ENCODE measurements around the gene PGLYRP1.

PGLYRP1 gene

DNA sequence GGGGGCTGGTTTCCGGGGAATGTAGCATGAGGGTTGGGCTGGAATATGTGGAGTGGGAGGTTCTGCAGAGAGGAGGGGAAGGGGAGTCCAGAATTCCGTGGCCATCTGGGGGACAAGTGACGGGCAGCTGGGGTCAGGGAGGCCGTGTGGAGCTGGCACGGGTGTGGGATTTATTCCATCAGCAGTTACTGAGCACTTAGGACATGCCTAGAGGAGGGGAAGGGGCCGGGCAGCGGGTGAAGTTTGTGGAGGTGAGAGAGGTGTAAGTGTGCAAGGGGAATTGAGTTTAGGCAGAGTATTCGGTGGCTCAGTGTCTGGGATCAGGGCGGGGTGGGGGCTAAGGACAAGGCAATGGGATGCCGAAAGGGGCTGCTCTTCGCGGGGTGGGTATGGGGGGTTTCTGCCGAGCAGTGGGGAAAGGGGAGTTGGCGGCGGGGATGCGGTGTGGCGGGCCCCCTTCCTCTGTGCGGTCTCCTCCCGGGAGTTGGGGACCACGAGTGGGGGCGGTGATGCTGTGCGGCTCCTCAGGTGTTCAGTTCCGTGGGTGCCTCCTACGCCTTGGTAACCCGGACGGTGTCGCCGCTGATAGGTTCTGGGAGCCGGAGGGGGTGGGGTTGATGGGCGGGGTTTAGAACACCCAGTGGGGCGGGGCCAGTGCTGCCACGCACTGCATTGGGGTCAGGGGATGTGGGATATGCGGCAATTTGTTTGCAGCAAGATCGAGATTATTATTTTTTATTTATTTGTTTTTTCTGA is 22.2 kb downstream of the PGLYRP1 start:
- Histone ChIP-seq H3K36me3 (replicated peaks; ENCODE audit: low read depth, low read length) (peaks cover 8% of the 10 kb centered on the region), H4K20me1 (ENCODE audit: insufficient read depth, low read length) (no peaks in the 10 kb centered on the region), H3K79me2 (ENCODE audit: low read length) (peaks cover 5% of the 10 kb centered on the region), H2AFZ (ENCODE audit: low read depth, low read length) (no peak overlapping the region), H3K4me3 (ENCODE audit: low read length) (no peak overlapping the region), H3K27me3 (ENCODE audit: low read depth, low read length) (no peaks in the 10 kb centered on the region), H3K9ac (ENCODE audit: low read length) (no peak overlapping the region), H3K4me1 (ENCODE audit: low read length) (peaks cover 4% of the 10 kb centered on the region), H3K4me2 (ENCODE audit: low read length) (no peak overlapping the region), H3K9me3 (ENCODE audit: insufficient read depth, low read length) (no peaks in the 10 kb centered on the region), H3K27ac (ENCODE audit: low read length) (no peak overlapping the region)
- TF ChIP-seq, protein P1, sequence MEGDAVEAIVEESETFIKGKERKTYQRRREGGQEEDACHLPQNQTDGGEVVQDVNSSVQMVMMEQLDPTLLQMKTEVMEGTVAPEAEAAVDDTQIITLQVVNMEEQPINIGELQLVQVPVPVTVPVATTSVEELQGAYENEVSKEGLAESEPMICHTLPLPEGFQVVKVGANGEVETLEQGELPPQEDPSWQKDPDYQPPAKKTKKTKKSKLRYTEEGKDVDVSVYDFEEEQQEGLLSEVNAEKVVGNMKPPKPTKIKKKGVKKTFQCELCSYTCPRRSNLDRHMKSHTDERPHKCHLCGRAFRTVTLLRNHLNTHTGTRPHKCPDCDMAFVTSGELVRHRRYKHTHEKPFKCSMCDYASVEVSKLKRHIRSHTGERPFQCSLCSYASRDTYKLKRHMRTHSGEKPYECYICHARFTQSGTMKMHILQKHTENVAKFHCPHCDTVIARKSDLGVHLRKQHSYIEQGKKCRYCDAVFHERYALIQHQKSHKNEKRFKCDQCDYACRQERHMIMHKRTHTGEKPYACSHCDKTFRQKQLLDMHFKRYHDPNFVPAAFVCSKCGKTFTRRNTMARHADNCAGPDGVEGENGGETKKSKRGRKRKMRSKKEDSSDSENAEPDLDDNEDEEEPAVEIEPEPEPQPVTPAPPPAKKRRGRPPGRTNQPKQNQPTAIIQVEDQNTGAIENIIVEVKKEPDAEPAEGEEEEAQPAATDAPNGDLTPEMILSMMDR (IDR thresholded peaks at IDR 0.05; ENCODE audit: low read depth, low read length), result no peak
- no peak for TF ChIP-seq EZH2phosphoT487 (IDR thresholded peaks at IDR 0.05; ENCODE audit: low read depth)

DNA sequence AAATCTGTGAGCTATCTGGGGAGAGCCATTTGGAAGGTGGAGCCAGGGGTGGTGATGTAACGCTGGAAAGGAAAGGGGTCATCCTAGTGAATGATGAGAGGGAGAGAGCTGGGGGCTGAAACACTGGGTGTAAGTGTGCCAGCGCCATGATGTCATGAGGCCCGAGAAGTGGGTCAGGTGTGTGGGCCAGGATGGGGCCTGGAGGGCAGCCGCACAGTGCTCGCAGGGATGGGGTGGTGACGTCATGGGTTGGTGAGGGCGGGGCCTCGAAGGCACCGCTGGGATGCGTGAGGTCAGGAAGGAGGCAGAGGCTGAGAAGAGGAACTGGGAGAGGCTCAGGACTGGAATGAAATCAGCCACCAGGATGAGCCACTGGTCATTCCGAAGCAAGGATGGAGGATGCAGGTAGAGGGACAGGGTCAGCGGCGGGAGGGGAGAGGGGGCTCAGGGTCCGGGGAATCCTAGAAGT is 23.2 kb downstream of the PGLYRP1 start:
- peaks cover 8% of the 10 kb centered on the region for H3K36me3 ChIP-seq (replicated peaks; ENCODE audit: low read depth, low read length)
- H3K4me2 ChIP-seq (ENCODE audit: low read length), result no peak overlapping the region
- no peak overlapping the region for H2AFZ ChIP-seq (ENCODE audit: low read depth, low read length)
- peaks cover 7% of the 10 kb centered on the region for H3K79me2 ChIP-seq (ENCODE audit: low read length)
- no peak overlapping the region for H3K4me3 ChIP-seq (ENCODE audit: low read length)
- no peaks in the 10 kb centered on the region for H3K27me3 ChIP-seq (ENCODE audit: low read depth, low read length)
- TF ChIP-seq, protein P1 (IDR thresholded peaks at IDR 0.05; ENCODE audit: low read depth, low read length), result no peak
- H4K20me1 ChIP-seq (ENCODE audit: insufficient read depth, low read length), result no peaks in the 10 kb centered on the region
- no peak overlapping the region for H3K27ac ChIP-seq (ENCODE audit: low read length)
- H3K9me3 ChIP-seq (ENCODE audit: insufficient read depth, low read length), result no peaks in the 10 kb centered on the region
- peaks cover 4% of the 10 kb centered on the region for H3K4me1 ChIP-seq (ENCODE audit: low read length)
- H3K9ac ChIP-seq (ENCODE audit: low read length), result no peak overlapping the region

DNA sequence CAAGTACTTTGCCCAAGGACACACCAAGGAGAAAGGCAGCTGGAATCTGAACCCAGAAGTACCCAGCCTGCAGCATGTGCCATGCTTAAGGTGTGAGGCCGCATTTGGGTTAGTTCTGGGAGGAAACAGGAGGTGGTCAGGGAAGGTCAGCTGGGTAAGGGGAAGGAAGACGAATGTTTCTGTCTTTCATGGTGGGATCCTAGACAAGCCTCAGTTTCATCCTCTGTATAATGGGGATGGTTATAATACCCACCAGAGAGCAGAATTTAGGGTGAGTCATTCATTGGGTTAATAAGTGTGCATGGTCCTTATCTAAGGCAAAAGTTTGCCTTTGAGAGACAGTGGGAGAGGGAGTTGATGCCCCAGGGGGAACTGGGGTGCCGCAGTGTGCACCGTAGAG is 24.0 kb downstream of the PGLYRP1 start:
- Histone ChIP-seq H3K36me3 (replicated peaks; ENCODE audit: low read depth, low read length) (peaks cover 8% of the 10 kb centered on the region), H3K4me3 (ENCODE audit: low read length) (no peak overlapping the region), H3K4me2 (ENCODE audit: low read length) (no peak overlapping the region), H3K9ac (ENCODE audit: low read length) (no peak overlapping the region), H3K27me3 (ENCODE audit: low read depth, low read length) (no peaks in the 10 kb centered on the region), H4K20me1 (ENCODE audit: insufficient read depth, low read length) (no peaks in the 10 kb centered on the region), H3K4me1 (ENCODE audit: low read length) (peaks cover 7% of the 10 kb centered on the region), H3K27ac (ENCODE audit: low read length) (no peak overlapping the region), H3K9me3 (ENCODE audit: insufficient read depth, low read length) (no peaks in the 10 kb centered on the region), H3K79me2 (ENCODE audit: low read length) (peaks cover 7% of the 10 kb centered on the region), H2AFZ (ENCODE audit: low read depth, low read length) (no peak overlapping the region)
- TF ChIP-seq EZH2phosphoT487 (IDR thresholded peaks at IDR 0.05; ENCODE audit: low read depth), result no peak
- TF ChIP-seq, protein P1 (IDR thresholded peaks at IDR 0.05; ENCODE audit: low read depth, low read length), result no peak

DNA sequence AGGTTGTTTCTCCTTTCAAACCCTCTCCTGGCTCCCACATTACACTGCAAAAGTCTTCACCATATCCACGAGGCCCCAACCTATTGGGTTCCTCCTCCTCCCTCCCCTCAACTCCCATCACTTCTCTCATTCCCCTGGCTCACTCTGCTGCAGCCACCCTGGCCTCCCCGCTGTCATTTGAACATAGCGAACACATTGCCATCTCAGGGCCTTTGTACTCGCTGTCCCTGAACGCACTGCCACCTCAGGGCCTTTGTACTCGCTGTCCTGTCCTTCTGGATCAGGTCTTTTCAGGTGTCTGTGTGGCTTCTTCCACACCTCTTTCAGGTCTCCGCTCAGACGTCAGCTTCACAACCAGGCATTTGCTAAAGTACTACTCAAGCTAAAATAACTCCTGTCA is 25.9 kb downstream of the PGLYRP1 start:
- H3K27me3 ChIP-seq (ENCODE audit: low read depth, low read length), result no peaks in the 10 kb centered on the region

More for the DNA sequence above, 25.9 kb downstream of the PGLYRP1 start:
- Histone ChIP-seq H3K9ac (ENCODE audit: low read length) (no peak overlapping the region), H3K4me1 (ENCODE audit: low read length) (peaks cover 7% of the 10 kb centered on the region), H3K27ac (ENCODE audit: low read length) (no peak overlapping the region), H3K9me3 (ENCODE audit: insufficient read depth, low read length) (no peaks in the 10 kb centered on the region), H2AFZ (ENCODE audit: low read depth, low read length) (no peak overlapping the region), H3K4me2 (ENCODE audit: low read length) (no peak overlapping the region), H4K20me1 (ENCODE audit: insufficient read depth, low read length) (no peaks in the 10 kb centered on the region), H3K4me3 (ENCODE audit: low read length) (no peak overlapping the region), H3K79me2 (ENCODE audit: low read length) (peaks cover 7% of the 10 kb centered on the region), H3K36me3 (replicated peaks; ENCODE audit: low read depth, low read length) (peaks cover 5% of the 10 kb centered on the region)
- TF ChIP-seq, protein P1 (IDR thresholded peaks at IDR 0.05; ENCODE audit: low read depth, low read length), result no peak
- no peak for TF ChIP-seq EZH2phosphoT487 (IDR thresholded peaks at IDR 0.05; ENCODE audit: low read depth)
